Raji (cell line): ENCODE results near the gene SORCS2.

Experiments
- POLR2A ChIP-seq: IDR thresholded peaks from 2 replicates; pipeline ENCODE4 v1.6.1; 2011; ENCODE audit warnings: low read depth, low read length, control low read depth; ENCODE audit not compliant: insufficient read depth

Gene SORCS2

DNA sequence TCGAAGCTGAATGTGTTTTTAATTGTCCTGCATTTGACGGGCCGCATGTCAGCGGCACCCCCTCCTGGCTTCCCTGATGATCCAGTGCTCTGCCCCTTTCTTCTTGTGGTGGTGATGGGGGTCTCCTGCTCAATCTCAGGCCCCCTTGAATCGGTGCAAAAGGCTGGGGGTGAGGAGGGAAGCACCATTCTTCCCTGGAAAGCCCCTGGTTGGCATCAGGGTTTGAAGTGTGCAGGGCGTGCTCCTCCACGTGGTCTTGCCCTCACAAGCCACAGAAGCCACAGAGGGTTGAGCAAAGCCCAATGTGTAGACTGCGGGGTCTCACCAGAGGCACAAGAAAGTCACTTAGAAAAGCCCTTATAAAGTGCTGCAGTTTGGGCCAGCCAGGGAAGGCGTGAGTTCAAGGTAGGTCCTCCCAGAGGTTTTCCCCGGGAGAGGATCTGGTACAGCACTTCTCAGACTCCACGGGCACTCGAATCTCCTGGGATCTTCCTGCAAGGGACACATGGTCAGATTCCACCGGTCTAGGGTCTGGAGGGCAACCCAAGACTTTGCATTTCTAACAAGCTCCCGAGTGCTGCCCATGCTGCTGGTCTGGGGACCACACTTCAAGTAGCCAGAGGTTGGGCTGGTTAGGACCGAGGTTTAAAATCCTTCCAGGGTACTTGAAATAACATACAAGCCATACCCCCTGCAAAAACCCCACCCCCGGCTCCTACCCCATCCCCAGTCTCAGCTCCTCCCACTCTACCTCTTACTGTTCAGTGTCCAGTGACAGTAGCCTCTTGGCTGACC is 207.3 kb downstream of the SORCS2 start:
- TF ChIP-seq POLR2A, result no peak

DNA sequence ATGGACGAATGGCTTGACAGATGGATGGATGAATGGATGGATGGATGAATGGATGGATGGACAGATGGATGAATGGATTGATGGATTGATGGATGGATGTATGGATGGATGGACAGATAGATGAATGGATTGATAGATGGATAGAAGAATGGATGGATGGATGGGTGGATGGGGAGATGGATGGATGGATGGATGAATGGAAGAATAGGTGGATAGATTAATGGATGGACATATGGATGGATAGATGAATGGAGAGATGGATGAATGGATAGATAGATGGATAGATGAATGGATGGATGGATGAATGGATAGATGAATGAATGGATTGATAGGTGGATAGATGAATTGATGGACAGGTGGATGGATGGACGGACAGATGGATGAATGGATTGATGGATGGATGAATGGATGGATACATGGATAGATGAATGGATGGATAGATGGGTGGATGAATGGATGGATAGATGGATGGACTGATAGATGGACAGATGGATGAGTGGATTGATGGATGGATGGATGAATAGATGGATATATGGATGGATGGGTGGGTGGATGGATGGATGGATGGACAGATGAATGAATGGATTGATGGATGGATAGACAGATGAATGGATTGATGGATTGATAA is 208.4 kb downstream of the SORCS2 start:
- TF ChIP-seq POLR2A, result no peak

GRCh38 chr4:7402526-7402925 is 210.2 kb downstream of the SORCS2 start:
- TF ChIP-seq POLR2A, result no peak

DNA sequence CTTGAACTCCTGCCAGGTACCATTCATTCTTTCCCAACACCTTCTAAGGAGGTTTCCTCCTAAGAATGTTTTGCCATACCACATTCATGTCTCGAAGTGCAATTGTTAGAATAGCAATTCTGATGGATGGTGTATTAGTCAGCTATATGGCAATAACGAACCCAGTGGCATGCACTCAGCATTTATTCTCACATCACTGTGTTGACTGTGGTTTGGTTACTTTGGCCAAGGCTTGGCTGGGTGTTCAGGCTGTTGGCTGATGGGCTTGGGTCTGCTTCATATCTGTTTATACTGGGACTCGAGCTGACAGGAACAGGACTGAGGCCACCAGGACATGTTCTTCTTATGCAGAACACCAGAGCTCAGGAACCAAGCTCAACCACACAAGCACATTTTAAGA is 210.7 kb downstream of the SORCS2 start:
- TF ChIP-seq POLR2A, result no peak

DNA sequence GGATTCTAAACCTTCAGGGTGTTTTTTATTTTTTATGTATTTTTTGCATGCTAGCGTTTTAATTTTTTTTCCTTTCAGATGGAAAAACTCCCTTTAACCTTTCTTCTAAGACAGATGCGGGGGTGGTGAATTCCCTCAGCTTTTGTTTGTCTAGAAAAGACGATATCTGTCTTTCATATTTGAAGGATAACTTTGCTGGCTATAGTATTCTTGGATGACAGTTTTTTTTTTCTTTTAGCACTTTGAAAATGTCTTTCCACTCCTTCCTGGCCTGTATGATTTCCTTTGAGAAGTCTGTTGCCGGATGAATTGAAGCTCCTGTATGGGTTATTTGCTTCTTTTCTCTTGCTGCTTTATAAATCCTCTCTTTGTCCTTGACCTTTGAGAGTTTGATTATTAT is 215.8 kb downstream of the SORCS2 start:
- no peak for TF ChIP-seq POLR2A

GRCh38 chr4:7410446-7410845 is 218.1 kb downstream of the SORCS2 start:
- no peak for TF ChIP-seq POLR2A

- no peak for TF ChIP-seq POLR2A
Observed at GRCh38 chr4:7411491-7411890, 219.2 kb downstream of the SORCS2 start.

- no peak for TF ChIP-seq POLR2A
Observed at GRCh38 chr4:7411896-7412553, 219.7 kb downstream of the SORCS2 start.

- TF ChIP-seq POLR2A, result no peak
Observed at GRCh38 chr4:7412554-7412912, 220.2 kb downstream of the SORCS2 start.

- no peak for TF ChIP-seq POLR2A
Observed at GRCh38 chr4:7414046-7414445, 221.7 kb downstream of the SORCS2 start.

DNA sequence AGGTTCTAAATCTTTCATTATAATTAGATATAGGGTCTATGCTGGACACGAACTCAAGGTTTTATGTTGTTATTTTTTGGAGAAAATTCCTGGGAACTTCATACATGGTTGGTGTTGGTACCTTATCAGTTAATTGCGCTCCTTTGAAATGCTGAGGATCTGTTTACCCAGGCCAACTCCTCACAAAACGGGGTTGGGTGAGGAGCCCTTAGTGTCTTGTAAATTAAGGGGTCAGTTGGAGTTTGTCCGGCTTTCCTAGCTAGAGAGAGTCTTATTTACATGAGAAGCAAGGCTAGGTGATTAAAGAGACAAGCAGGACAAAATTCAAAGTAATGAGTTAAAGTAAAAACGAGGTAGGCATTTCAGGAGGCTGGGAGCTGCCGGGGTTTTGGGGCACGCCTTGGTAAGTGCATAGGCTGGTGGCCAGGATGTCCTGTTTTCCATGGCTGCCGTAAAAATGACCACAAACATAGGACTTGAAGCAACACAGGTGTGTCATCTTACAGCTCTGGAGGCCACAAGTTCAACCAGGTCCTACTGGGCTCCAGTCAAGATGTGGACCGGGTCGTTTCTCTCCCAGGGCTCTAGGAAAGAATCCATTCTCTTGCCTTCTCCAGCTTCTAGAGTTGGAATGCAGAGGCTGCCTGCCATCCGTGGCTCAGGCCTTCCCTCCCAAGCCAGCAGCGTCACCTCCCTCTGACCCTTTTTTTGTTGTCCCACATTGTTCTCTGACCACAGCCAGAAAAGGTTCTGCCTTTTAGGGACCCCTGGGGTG is 222.6 kb downstream of the SORCS2 start:
- no peak for TF ChIP-seq POLR2A

GRCh38 chr4:7415927-7416686 is 223.8 kb downstream of the SORCS2 start:
- TF ChIP-seq POLR2A, result no peak

- TF ChIP-seq POLR2A, result no peak
Observed at GRCh38 chr4:7416745-7417432, 224.6 kb downstream of the SORCS2 start.

- TF ChIP-seq POLR2A, result no peak
Observed at GRCh38 chr4:7417639-7418038, 225.3 kb downstream of the SORCS2 start.

- TF ChIP-seq POLR2A, result no peak
Observed at GRCh38 chr4:7418131-7418943, 226.0 kb downstream of the SORCS2 start.
